Measurements from ENCODE around the gene DUS3L.

The DUS3L gene

DNA sequence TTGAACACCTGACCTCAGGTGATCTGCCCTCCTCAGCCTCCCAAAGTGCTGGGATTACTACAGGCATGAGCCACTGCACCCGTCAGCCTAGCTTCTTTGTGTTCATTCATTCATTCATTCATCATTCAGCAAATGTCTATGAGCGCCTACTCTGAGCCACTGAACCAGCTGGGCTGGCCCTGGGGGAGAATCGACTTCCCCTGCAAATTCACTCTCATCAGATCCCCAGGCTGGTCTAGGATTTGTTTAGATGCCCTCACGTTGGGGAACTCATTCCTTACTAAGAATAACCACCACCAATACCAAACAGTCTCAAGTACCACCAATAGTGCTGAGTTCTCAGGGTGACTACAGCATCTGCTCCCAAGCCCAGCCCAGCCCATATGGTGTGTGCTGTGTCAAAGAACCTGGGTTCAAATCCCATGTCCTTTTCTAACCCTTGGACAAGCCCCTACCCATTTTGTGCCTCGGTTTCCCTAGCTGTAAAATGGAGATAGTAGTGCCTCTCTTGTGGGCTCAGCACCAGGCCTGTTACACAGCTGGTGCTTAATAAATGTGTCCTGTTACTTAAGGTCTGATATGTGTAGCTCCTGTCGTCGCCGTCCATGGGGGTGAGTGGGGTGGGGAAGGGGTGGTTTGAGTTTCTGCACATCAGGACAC lies 30.7 kb upstream of the DUS3L start:
- DNase-seq (ENCODE audit: low spot score) = no peak

GRCh38 chr19:5820785-5821184 lies 29.8 kb upstream of the DUS3L start:
- no peak for DNase-seq (ENCODE audit: low spot score)

GRCh38 chr19:5818594-5818993 lies 27.6 kb upstream of the DUS3L start:
- DNase-seq (ENCODE audit: low spot score) = no peak

GRCh38 chr19:5817218-5817617 lies 26.3 kb upstream of the DUS3L start:
- no peak for DNase-seq (ENCODE audit: low spot score)

- no peak for DNase-seq (ENCODE audit: low spot score)
Measured at GRCh38 chr19:5814852-5815246, 23.9 kb upstream of the DUS3L start.

GRCh38 chr19:5814123-5814851 lies 23.3 kb upstream of the DUS3L start:
- no peak for DNase-seq (ENCODE audit: low spot score)

DNA sequence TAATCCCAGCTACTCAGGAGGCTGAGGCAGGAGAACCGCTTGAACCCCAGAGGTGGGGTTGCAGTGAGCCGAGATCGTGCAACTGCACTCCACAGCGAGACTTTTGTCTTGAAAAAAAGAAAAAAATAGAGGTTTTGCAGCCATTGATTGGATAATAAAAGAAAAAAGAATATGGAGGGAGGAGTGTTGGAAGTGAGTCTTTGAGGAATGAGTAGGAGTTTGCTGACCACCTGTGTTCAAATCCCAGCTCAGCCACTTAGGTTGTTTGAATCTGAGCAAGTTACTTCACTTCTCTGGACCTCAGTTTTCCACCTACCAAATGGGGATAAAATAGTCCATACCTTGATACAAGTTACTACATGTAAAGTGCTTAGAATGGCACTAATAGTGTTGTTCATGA lies 20.2 kb upstream of the DUS3L start:
- no peak for DNase-seq (ENCODE audit: low spot score)

GRCh38 chr19:5809469-5809868 lies 18.5 kb upstream of the DUS3L start:
- no peak for DNase-seq (ENCODE audit: low spot score)

- no peak for DNase-seq (ENCODE audit: low spot score)
Measured at GRCh38 chr19:5809053-5809452, 18.1 kb upstream of the DUS3L start.

DNA sequence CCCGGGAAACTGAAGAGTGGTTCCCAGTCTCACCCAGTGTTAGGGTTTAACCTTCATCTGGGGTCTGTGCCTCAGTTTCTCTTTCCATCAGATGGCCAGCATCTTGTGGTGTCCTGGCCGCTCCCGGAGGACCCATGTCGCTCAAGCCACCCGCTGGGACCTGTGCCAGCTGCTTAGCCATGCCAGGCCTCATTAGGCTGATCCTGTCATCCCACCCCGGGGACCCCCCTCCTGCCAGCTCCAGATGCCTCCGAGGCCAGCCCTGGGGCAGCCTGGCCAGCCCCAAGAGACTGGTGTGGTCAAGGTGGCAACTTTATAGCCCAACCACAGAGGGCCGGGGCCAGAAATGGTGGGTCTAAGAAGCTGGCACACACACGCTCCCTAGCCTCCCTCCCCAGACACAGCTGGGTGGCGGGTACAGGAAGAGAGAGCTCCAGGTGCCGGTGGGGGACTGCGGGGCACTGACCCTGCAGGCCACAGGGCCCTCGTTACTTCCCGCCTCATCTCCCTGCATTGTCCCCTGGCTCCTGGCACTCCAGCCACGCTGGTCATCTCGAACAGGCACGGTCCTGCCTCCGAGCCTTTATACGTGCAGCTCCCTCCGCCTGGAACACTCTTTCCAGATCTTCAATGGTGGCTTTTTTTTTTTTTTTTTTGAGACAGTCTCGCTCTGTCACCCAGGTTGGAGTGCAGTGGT lies 17.3 kb upstream of the DUS3L start:
- no peak for DNase-seq (ENCODE audit: low spot score)

DNA sequence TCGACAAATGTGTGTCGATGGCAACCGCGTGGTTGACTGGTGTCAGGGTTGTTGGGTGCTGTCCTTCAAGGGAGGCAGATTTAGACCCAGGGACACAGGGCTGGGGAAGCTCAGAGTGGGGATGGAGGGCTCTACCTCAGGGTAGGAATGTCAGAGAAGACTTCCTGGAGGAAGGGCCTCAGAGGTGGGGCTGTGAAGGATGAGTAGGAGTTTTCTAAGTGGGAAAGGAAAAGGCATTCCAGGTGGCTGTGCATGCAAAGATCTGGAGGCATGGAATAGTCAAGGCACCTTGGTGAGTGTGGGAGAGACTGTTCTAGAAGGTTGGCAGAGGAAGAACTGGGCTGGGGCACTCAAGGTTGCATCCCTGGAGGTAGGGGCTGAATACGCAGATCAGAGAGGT lies 15.9 kb upstream of the DUS3L start:
- DNase-seq (ENCODE audit: low spot score) = no peak

DNA sequence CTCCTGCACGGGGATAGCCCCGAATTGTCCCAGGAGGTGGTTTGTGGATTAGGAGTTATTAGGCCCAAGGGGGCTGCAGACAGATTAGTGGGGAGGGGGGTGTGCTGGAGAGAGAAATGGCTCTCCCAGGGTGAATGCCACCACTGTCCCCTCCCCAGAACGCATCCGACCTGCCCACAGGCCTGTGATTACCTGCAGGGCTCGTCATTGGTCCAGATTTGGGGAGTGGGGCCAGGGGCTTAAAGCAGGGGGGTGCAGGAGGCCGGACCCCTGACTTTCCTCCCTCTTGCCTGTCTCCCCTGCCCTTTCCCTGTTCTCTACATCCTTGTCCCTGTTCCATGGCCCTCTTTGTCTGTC lies 15.1 kb upstream of the DUS3L start:
- DNase-seq (ENCODE audit: low spot score) = no peak

DNA sequence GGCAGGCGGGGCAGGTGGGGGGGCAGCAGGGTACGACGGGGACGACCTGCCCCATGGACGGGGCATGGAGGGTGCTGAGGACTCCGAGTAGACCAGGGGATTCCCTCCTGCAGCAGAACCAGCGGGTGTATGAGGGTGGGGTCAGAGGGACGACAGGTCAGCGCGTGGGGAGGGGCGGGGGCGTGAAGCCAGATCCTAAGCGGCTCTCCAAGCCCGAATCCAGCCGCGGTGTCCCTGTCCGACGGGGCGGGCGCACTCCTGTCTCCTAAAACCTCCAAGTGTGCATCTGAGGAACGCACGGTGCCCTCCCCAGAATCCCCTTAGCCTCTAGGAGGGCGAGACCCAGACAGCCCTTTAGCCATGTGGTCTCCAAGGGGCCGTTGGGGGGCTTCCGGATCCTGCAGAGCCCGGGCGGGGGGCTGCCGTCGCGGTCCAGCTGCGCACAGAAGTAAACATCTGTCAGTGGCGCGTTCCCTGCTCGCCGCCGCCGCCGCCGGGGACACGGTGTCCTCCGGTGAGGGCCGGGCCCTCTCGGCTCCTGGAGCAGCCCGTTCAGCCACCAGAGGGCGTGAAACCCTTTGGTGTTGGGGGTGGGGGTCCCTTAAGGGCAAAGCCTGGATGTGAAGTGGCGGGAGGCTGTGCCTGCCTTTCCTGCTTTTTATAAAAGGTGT lies 14.6 kb upstream of the DUS3L start:
- DNase-seq (ENCODE audit: low spot score) = no peak

GRCh38 chr19:5804516-5805461 lies 13.8 kb upstream of the DUS3L start, which contains the start of gene NRTN:
NRTN (plus strand) TSS chr19:5805067; CDS start chr19:5824166, 19,099 bp downstream.
- no peak for DNase-seq (ENCODE audit: low spot score)

DNA sequence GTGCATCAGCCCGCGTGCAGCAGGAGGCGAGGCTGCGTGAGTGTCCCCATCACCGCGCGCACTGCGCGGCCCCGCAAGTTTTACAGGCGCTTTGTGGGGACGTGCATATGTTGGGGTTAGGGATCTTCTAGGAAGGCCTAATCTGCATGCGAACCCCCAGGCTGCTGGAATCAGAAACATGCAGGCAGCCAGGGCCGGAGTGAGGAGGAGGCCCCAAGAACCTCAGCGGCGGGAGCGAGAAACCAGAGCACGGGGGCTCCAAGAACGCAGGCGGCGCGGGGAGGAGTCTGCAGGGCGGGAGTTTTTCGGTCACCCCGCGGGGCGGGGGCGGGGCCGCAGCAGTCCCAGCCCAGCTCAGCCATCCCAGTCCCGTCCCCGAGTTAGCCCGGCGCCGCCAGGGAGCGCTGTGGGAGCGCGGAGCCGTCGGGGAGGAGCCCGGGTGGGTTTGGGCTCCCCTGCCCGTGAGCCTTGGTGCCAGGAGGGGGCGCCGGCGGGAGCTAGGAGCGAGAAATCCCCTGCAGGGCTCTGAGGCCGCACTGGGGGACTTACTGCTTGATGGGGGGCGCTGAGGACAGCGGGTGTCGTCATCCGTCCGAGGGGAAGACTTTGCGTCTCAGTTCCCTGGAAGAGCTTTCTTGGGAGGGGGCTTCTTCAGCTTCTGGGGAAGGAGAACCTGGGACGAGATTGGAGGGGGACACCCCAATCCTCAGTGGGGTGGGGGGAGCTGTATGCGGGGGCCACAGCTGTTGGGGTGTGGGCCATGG lies 13.0 kb upstream of the DUS3L start:
- DNase-seq (ENCODE audit: low spot score) = peak; percentile 51

DNA sequence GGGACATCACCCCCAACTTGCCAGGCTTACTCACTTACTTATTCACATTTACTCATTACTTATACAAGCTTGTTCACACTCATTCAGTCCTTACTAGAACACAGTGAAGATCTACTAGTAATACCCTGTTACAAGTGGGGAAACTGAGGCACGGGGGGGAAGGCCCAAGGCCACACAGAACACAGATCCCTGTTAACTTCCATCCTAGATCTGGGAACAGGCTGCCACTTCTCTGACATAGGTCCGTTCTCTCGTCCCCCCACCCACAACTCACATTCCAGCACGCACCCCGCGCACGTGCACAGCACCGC lies 12.4 kb upstream of the DUS3L start:
- DNase-seq (ENCODE audit: low spot score) = no peak

- DNase-seq (ENCODE audit: low spot score) = no peak
Measured at GRCh38 chr19:5801796-5802619, 11.0 kb upstream of the DUS3L start.

DNA sequence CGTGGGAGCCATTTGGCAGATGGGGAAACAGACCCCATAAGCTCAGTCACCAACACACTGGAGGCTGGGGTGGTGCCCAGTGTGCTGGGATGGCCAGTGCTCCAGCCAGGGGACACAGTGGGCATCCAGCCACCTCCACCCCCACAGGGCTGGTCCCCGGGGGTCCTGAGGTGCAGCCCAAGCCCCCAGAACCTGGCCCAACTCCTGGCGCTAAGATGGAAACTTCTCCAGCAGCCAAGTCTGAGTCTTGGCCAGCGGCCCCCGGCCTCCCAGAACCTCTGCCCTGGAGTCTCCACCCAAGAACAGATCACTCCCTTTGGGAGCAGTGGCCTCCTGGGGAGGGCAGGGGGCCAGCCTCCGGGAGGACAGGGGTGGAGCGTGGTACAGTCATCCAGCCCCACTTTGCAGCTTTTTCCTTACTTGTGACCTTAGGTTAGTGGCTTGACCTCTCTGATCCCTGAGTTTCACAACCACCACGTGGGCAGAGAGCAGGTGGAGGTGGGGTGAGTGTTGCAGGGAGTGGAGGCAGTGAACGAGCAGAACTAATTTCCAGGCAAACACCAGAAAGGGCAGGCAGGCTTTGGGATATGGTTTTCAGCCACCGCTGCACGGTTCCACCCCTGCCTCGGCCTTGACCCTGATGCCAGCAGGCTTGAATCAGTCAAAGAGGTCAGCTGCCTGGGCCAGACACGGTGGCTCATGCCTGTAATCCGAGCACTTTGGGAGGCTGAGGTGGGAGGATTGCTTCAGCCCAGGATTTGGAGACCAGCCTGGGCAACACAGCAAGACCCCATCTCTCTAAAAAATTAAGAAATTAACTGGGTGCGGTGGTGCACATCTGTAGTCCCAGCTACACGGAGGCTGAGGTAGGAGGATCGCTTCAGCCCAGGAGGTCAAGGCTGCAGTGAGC lies 9.7 kb upstream of the DUS3L start:
- no peak for DNase-seq (ENCODE audit: low spot score)

Data from Ammon's horn (tissue), 1 donor.